Spleen (tissue), 7 donors: ENCODE data around the gene NR2C2AP.

Experiments used
- CTCF ChIP-seq, 11 experiments: fragments of 200-600 bp in 7 of 11; fragments of 450-650 bp in 4 of 11; sonication (generic) in 4 of 11; IDR thresholded peaks in 8 of 11; conservative IDR thresholded peaks in 3 of 11; 1 replicate in 7 of 11; 2 replicates in 4 of 11; pipeline versions ENCODE4 v1.4.0 to v1.8.0; 2016 to 2021; ENCODE audit warnings: antibody characterized with exemption in 11 of 11, inconsistent platforms in 4 of 11, mild to moderate bottlenecking in 1 of 11
- POLR2A ChIP-seq, 3 donors: fragments of 450-650 bp; IDR thresholded peaks; one replicate each; pipeline ENCODE4 v1.5.1; 2017; ENCODE audit warnings: antibody characterized with exemption in 3 of 3, mild to moderate bottlenecking in 1 of 3
- POLR2AphosphoS5 ChIP-seq, 3 donors: sonication (generic); formaldehyde crosslinking; IDR thresholded peaks; one replicate each; pipeline ENCODE4 v1.5.1; 2017; ENCODE audit warnings: antibody characterized with exemption in 3 of 3
- donor health status: DM: no; HTN: no; CAD: no; lungs with moderate emphysema.
- donor health status: DM: no; HTN: no; CAD: no.
- donor health status: DM: no; HTN: no; CAD: no.

GRCh38 chr19:19206938-19207337 is 3.7 kb upstream of the NR2C2AP start:
- TF ChIP-seq POLR2A (IDR thresholded peaks at IDR 0.05) (no peak), CTCF (IDR thresholded peaks at IDR 0.05 in 8 of 11, conservative IDR thresholded peaks at IDR 0.05 in 3 of 11) (no peak), POLR2AphosphoS5 (IDR thresholded peaks at IDR 0.05) (no peak)
